Keratinocyte (primary cell): ENCODE measurements around the gene WASF2. TPM values are rescaled to one million over a fixed set of nuclear protein-coding genes. Genes with fewer than 3 reads are reported as not detected.
"Not testable (repeated sequence)": the region's sequence is repeated elsewhere in the genome, so short reads cannot be mapped to it uniquely, and the experiment has no call there.

Experiments
- DNase-seq: peaks from one replicate; pipeline ENCODE4 v3.0.0-alpha.2; 2011; ENCODE audit warnings: low read depth, missing footprints, low spot score
- FAIRE-seq: peaks from 2 replicates; lab custom pipeline; 2011; peaks lifted over from hg19 to GRCh38; lab: Jason Lieb, UNC
- H2AFZ ChIP-seq: 2 replicates; pipeline ENCODE4 v1.6.0; 2012; ENCODE audit warnings: low read length, control low read depth, inconsistent platforms; ENCODE audit not compliant: control insufficient read depth
- H3K27ac ChIP-seq: 2 replicates; pipeline ENCODE4 v1.5.1; 2011; ENCODE audit warnings: low read length; ENCODE audit not compliant: control insufficient read depth, insufficient read depth
- H3K27me3 ChIP-seq: 3 replicates; pipeline ENCODE4 v1.6.0; 2011; ENCODE audit warnings: low read length; ENCODE audit not compliant: control insufficient read depth, insufficient read depth; ENCODE audit errors: extremely low read depth
- H3K36me3 ChIP-seq, 2 experiments: 2 replicates in 1 of 2; 3 replicates in 1 of 2; pipeline ENCODE4 v1.5.1; 2011; ENCODE audit warnings: low read length in 2 of 2, mild to moderate bottlenecking in 1 of 2; ENCODE audit not compliant: control insufficient read depth in 2 of 2, insufficient read depth in 2 of 2; ENCODE audit errors: extremely low read depth in 1 of 2
- H3K4me1 ChIP-seq: 3 replicates; pipeline ENCODE4 v1.5.1; 2011; ENCODE audit warnings: low read length; ENCODE audit not compliant: control insufficient read depth, insufficient read depth; ENCODE audit errors: extremely low read depth
- H3K4me2 ChIP-seq: 3 replicates; pipeline ENCODE4 v1.6.0; 2011; ENCODE audit warnings: low read depth, low read length; ENCODE audit not compliant: control insufficient read depth, insufficient read depth; ENCODE audit errors: extremely low read depth
- H3K4me3 ChIP-seq, 3 experiments: fragments of 200-600 bp in 1 of 3; sonication (generic) in 1 of 3; 2 replicates in 2 of 3; 3 replicates in 1 of 3; pipeline ENCODE4 v1.5.1; 2011 to 2016; ENCODE audit warnings: low read length in 3 of 3, mild to moderate bottlenecking in 3 of 3, control low read depth in 2 of 3, inconsistent platforms in 1 of 3, low read depth in 1 of 3, mixed read lengths in 1 of 3, mixed run types in 1 of 3, moderate library complexity in 1 of 3; ENCODE audit not compliant: control insufficient read depth in 2 of 3, insufficient read depth in 2 of 3; ENCODE audit errors: extremely low read depth in 1 of 3
- H3K79me2 ChIP-seq: 2 replicates; pipeline ENCODE4 v1.6.0; 2012; ENCODE audit warnings: low read length; ENCODE audit not compliant: control insufficient read depth, insufficient read depth
- H3K9ac ChIP-seq: 3 replicates; pipeline ENCODE4 v1.6.0; 2011; ENCODE audit warnings: low read length; ENCODE audit not compliant: control insufficient read depth, insufficient read depth; ENCODE audit errors: extremely low read depth
- H3K9me1 ChIP-seq: 3 replicates; pipeline ENCODE4 v1.6.0; 2011; ENCODE audit warnings: low read length; ENCODE audit not compliant: control insufficient read depth, insufficient read depth; ENCODE audit errors: extremely low read depth
- H3K9me3 ChIP-seq: 2 replicates; pipeline ENCODE4 v1.5.1; 2012; ENCODE audit warnings: low read depth, low read length; ENCODE audit not compliant: control insufficient read depth
- H4K20me1 ChIP-seq: 3 replicates; pipeline ENCODE4 v1.6.0; 2011; ENCODE audit warnings: low read length; ENCODE audit not compliant: control insufficient read depth, insufficient read depth; ENCODE audit errors: extremely low read depth
- CTCF ChIP-seq, 3 experiments: IDR thresholded peaks in 1 of 3; conservative IDR thresholded peaks in 1 of 3; optimal IDR thresholded peaks in 1 of 3; 2 replicates in 2 of 3; 3 replicates in 1 of 3; pipeline versions ENCODE3 to v1.5.1; 2011; ENCODE audit warnings: low read length in 3 of 3, mild to moderate bottlenecking in 3 of 3, moderate library complexity in 2 of 3, control low read depth in 1 of 3, inconsistent platforms in 1 of 3; ENCODE audit not compliant: insufficient read depth in 2 of 3; ENCODE audit errors: extremely low read depth in 1 of 3
- EZH2 ChIP-seq: IDR thresholded peaks from one replicate; pipeline ENCODE4 v1.6.1; 2012; ENCODE audit warnings: inconsistent platforms, mild to moderate bottlenecking, low read length, moderate library complexity
- dilution Hi-C: fragments of 300-500 bp; cut with MboI; formaldehyde crosslinking; loops from one replicate; pipeline ENCODE4 v1.7.0; 2020; ENCODE audit warnings: low sequenced_read_pairs; ENCODE audit not compliant: extremely low pct_ligation_motif_present
- polyA plus RNA-seq, 5 experiments: library from polyadenylated mRNA; depleted of rRNA in 3 of 5; stranded (reverse) in 3 of 5; stranded (forward) in 1 of 5; unstranded in 1 of 5; fragments of >200 nt; gene quantifications; 1 replicate in 1 of 5; 2 replicates in 3 of 5; 3 replicates in 1 of 5; pipeline versions ENCODE4 v1.2.1 to v1.2.3, GENCODE V29; 2011 to 2012; ENCODE audit warnings: missing spikeins in 2 of 5, low read depth in 1 of 5, low replicate concordance in 1 of 5

WASF2 gene
- polyA plus RNA-seq, 1 donor (not counting 4 experiments of a cell fraction or from before 2014, with no cell fraction given), result 42.9 TPM

GRCh38 chr1:27435566-27436203 is 54.3 kb downstream of the WASF2 start:
- H4K20me1 ChIP-seq, result peaks cover 9% of the 10 kb centered on the region
- DNase-seq, result no peak
- no peak overlapping the region for H3K9ac ChIP-seq
- no peak overlapping the region for H3K27ac ChIP-seq
- peaks cover 0 to 4% of the 10 kb centered on the region in 2 experiments for H3K36me3 ChIP-seq
- TF ChIP-seq EZH2, result no peak
- TF ChIP-seq CTCF (optimal IDR thresholded peaks at IDR 0.05 in 1 of 3, IDR thresholded peaks at IDR 0.05 in 1 of 3, conservative IDR thresholded peaks at IDR 0.05 in 1 of 3; ENCODE audit: extremely low read depth in 1 of 3, insufficient read depth in 2 of 3, low read length in 3 of 3), result no peak
- H3K9me3 ChIP-seq, result no peaks in the 10 kb centered on the region
- H3K4me3 ChIP-seq, result no peak overlapping the region
- FAIRE-seq, result no peak
- H3K4me2 ChIP-seq, result peak overlapping the region; percentile 63
- peaks cover 91% of the 10 kb centered on the region for H3K79me2 ChIP-seq
- H3K4me1 ChIP-seq, result peaks cover 29% of the 10 kb centered on the region
- no peak overlapping the region for H2AFZ ChIP-seq
- H3K9me1 ChIP-seq, result peaks cover 3% of the 10 kb centered on the region
- dilution Hi-C loops, result no loop called here
- H3K27me3 ChIP-seq, result no peaks in the 10 kb centered on the region

GRCh38 chr1:27433706-27434105 is 56.3 kb downstream of the WASF2 start:
- no peak overlapping the region for H3K4me2 ChIP-seq
- no peaks in the 10 kb centered on the region for H3K27me3 ChIP-seq
- DNase-seq (no peak), FAIRE-seq (no peak)
- peaks cover 0 to 4% of the 10 kb centered on the region in 2 experiments for H3K36me3 ChIP-seq
- TF ChIP-seq CTCF (optimal IDR thresholded peaks at IDR 0.05 in 1 of 3, IDR thresholded peaks at IDR 0.05 in 1 of 3, conservative IDR thresholded peaks at IDR 0.05 in 1 of 3; ENCODE audit: extremely low read depth in 1 of 3, insufficient read depth in 2 of 3, low read length in 3 of 3) (no peak), EZH2 (no peak)
- no peak overlapping the region for H3K4me3 ChIP-seq
- H4K20me1 ChIP-seq, result peaks cover 9% of the 10 kb centered on the region
- no peak overlapping the region for H2AFZ ChIP-seq
- H3K4me1 ChIP-seq, result peaks cover 33% of the 10 kb centered on the region
- no peak overlapping the region for H3K27ac ChIP-seq
- H3K79me2 ChIP-seq, result peaks cover 83% of the 10 kb centered on the region
- H3K9me1 ChIP-seq, result peaks cover 3% of the 10 kb centered on the region
- dilution Hi-C loops, result no loop called here
- no peaks in the 10 kb centered on the region for H3K9me3 ChIP-seq
- H3K9ac ChIP-seq, result no peak overlapping the region

GRCh38 chr1:27432725-27433124 is 57.2 kb downstream of the WASF2 start:
- Histone ChIP-seq H3K79me2 (peaks cover 76% of the 10 kb centered on the region), H3K36me3 (peaks cover 4 to 11% of the 10 kb centered on the region in 2 experiments), H3K4me1 (peaks cover 30% of the 10 kb centered on the region)
- H3K9me3 ChIP-seq, H4K20me1 ChIP-seq, FAIRE-seq, H2AFZ ChIP-seq, H3K9ac ChIP-seq, H3K9me1 ChIP-seq, H3K27ac ChIP-seq, H3K4me3 ChIP-seq, H3K4me2 ChIP-seq, DNase-seq, dilution Hi-C loops, H3K27me3 ChIP-seq: not testable (repeated sequence)
